WI38 (cell line): ENCODE measurements around the gene TRIM29.
A peak's percentile ranks its signal among the peaks of the same experiment; 100 is the strongest.

ENCODE experiments used
- H3K4me3 ChIP-seq: 2 replicates; pipeline ENCODE4 v1.5.1; 2011; ENCODE audit warnings: low read depth, mild to moderate bottlenecking, control low read depth, low read length
- CTCF ChIP-seq: IDR thresholded peaks from 2 replicates; pipeline ENCODE4 v1.5.1; 2012; ENCODE audit warnings: low read depth, mild to moderate bottlenecking, control low read depth, low read length

The TRIM29 gene

GRCh38 chr11:120120805-120121335 is 17.0 kb downstream of the TRIM29 start:
- no peak overlapping the region for H3K4me3 ChIP-seq
- TF ChIP-seq CTCF: no peak

- no peak overlapping the region for H3K4me3 ChIP-seq
- no peak for TF ChIP-seq CTCF
Measured at GRCh38 chr11:120119121-120119520, 18.8 kb downstream of the TRIM29 start.

- H3K4me3 ChIP-seq: no peak overlapping the region
- no peak for TF ChIP-seq CTCF
Measured at GRCh38 chr11:120117991-120118390, 19.9 kb downstream of the TRIM29 start.

GRCh38 chr11:120116966-120117365 is 20.9 kb downstream of the TRIM29 start:
- no peak overlapping the region for H3K4me3 ChIP-seq
- TF ChIP-seq CTCF: no peak

GRCh38 chr11:120115272-120116000 is 22.5 kb downstream of the TRIM29 start:
- no peak for TF ChIP-seq CTCF
- H3K4me3 ChIP-seq: no peak overlapping the region

GRCh38 chr11:120112174-120112796 is 25.6 kb downstream of the TRIM29 start:
- H3K4me3 ChIP-seq: no peak overlapping the region
- 0 out of 2 replicates have a peak, but pooled peaks have one; percentile 4 for TF ChIP-seq CTCF

- no peak overlapping the region for H3K4me3 ChIP-seq
- TF ChIP-seq CTCF: no peak
Measured at GRCh38 chr11:120109531-120109930, 28.4 kb downstream of the TRIM29 start.
